Pancreas (tissue), 10 donors: ENCODE measurements around the gene BTBD1. TPM values are rescaled to one million over a fixed set of nuclear protein-coding genes. Genes with fewer than 3 reads are reported as not detected.
"Not testable (repeated sequence)": the region's sequence is repeated elsewhere in the genome, so short reads cannot be mapped to it uniquely, and the experiment has no call there.

Source experiments
- ATAC-seq, 4 donors: fragments of 200-7000 bp; cut with Tn5 transposase; one replicate each; pipeline versions ENCODE4 v1.8.0 to v1.9.1; 2020; ENCODE audit warnings: mild to moderate bottlenecking in 4 of 4, moderate library complexity in 4 of 4
- DNase-seq, 6 donors: peaks; one replicate each; pipeline ENCODE4 v3.0.0-alpha.2; 2020
- FAIRE-seq: peaks from 2 replicates; lab custom pipeline; 2012; peaks lifted over from hg19 to GRCh38; lab: Jason Lieb, UNC
- H3K27ac ChIP-seq, 4 donors: fragments of 200-600 bp; sonication (generic); 1 replicate in 3 of 4; 2 replicates in 1 of 4; pipeline versions ENCODE4 v1.5.0 to v1.8.0; 2020
- H3K27me3 ChIP-seq, 4 donors: fragments of 200-600 bp; one replicate each; pipeline ENCODE4 v1.8.0; 2021
- H3K36me3 ChIP-seq, 3 donors: fragments of 200-600 bp; sonication (generic) in 1 of 3; one replicate each; pipeline versions ENCODE4 v1.5.0 to v1.8.0; 2020 to 2021
- H3K4me1 ChIP-seq, 3 donors: fragments of 200-600 bp; one replicate each; pipeline ENCODE4 v1.8.0; 2021
- H3K4me3 ChIP-seq, 4 donors: fragments of 200-600 bp; sonication (generic) in 2 of 4; one replicate each; pipeline versions ENCODE4 v1.5.0 to v1.8.0; 2020 to 2021
- H3K9me3 ChIP-seq, 4 donors: fragments of 200-600 bp; one replicate each; pipeline ENCODE4 v1.8.0; 2021
- WGBS, 2 donors: extraction: QIAGEN DNeasy Blood & Tissue Kit; methylation state at CpG; one replicate each; pipeline ENCODE4 v1.1.7; 2013; 5-methylcytosine and 5-hydroxymethylcytosine counted together
- intact Hi-C, 3 donors: fragments of 100-400 bp; cut with DNase I; formaldehyde crosslinking; loops; one replicate each; pipeline versions ENCODE4 v1.11.1 to v1.14.2; 2022
- polyA plus RNA-seq, 2 donors: library from polyadenylated mRNA; stranded (reverse); fragments of 200-250 nt; gene quantifications; one replicate each; pipeline ENCODE4 v1.2.3, GENCODE V29; 2013
- total RNA-seq, 6 donors: library from RNA; stranded (reverse); fragmentation: NEBNext Ultra II Directional in 4 of 6; extraction: Animal tissue kit (Norgen Biotek cat#: 25700) in 4 of 6; gene quantifications; one replicate each; pipeline versions ENCODE4 v1.2.1 to v1.2.4, GENCODE V29; 2021 to 2023
- TF ChIP-seq, protein P1 (sequence below), 4 donors: fragments of 200-600 bp; sonication (generic) in 3 of 4; IDR thresholded peaks; one replicate each; pipeline versions ENCODE4 v1.5.0 to v1.8.0; 2021; ENCODE audit warnings: antibody characterized with exemption in 4 of 4
- donor health status: healthy with polysubstance abuse.
- donor health status: DM: no; HTN: no; CAD: no; lungs with moderate emphysema.
- donor health status: DM: no; HTN: no; CAD: no.
- donor health status: control.
- donor health status: control.
- donor health status: Bipolar disorder and iron deficiency.
- donor health status: DM: yes; HTN: yes; CAD: no.
- donor health status: DM: no; HTN: no; CAD: no.
- donor health status: DM: no; HTN: no; CAD: no.
- donor health status: DM: yes; HTN: yes; CAD: no.

BTBD1 gene
- total and polyA plus RNA-seq, 8 donors: 5.1 to 24.4 (median 15.3) TPM

DNA sequence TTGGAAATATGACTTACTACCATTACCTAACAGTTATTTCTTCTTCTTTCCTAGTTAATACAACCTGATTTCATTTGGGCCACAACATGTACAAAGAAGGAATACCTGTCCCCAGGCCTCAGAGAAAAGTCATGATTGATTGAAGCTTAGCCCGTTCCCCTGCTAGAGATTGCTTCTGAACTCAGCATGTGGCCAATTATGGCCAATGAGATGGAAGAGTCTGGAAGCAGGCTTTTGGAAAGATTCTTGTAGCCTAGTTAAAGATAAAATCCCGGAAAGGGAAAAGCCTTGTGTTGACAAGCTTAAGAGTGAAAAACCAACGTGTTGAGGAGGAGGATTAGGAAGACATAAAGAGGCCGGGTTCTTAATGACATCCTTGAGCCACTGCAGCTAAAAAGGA, 23.4 kb upstream of the BTBD1 start:
- WGBS, 2 donors: 40 to 43% methylated on average over 4 of the region's 4 CpGs

DNA sequence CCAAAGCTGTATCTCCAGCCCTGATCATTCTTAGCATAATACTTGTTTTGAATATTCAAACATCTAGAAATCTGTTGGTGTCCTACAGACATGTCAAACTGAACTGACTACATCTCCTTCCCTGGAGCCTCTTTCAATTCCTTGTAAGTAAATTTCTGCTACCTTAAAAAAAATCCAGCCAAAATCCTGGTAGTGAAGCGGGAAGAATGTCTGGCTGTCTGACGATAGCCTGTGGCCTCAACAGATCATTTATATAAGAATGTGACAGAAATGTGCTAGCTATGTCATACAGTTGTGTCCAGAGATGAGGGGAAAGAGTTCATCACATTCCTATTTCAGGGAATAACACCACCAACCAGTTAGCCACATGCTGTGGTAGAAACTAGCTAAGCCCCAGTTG, 21.8 kb upstream of the BTBD1 start:
- Histone ChIP-seq H3K4me1 (no peaks in the 10 kb centered on the region), H3K4me3 (no peak overlapping the region), H3K27ac (no peak overlapping the region), H3K9me3 (no peaks in the 10 kb centered on the region), H3K27me3 (no peaks in the 10 kb centered on the region), H3K36me3 (no peaks in the 10 kb centered on the region)
- no peak for FAIRE-seq
- intact Hi-C loops: no loop called here
- no peak for DNase-seq
- WGBS, 2 donors: 65 to 73% methylated on average over 2 of the region's 2 CpGs
- TF ChIP-seq, protein P1, sequence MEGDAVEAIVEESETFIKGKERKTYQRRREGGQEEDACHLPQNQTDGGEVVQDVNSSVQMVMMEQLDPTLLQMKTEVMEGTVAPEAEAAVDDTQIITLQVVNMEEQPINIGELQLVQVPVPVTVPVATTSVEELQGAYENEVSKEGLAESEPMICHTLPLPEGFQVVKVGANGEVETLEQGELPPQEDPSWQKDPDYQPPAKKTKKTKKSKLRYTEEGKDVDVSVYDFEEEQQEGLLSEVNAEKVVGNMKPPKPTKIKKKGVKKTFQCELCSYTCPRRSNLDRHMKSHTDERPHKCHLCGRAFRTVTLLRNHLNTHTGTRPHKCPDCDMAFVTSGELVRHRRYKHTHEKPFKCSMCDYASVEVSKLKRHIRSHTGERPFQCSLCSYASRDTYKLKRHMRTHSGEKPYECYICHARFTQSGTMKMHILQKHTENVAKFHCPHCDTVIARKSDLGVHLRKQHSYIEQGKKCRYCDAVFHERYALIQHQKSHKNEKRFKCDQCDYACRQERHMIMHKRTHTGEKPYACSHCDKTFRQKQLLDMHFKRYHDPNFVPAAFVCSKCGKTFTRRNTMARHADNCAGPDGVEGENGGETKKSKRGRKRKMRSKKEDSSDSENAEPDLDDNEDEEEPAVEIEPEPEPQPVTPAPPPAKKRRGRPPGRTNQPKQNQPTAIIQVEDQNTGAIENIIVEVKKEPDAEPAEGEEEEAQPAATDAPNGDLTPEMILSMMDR (IDR thresholded peaks at IDR 0.05): no peak
- no peak for ATAC-seq

More for the DNA sequence above, 23.4 kb upstream of the BTBD1 start:
- no peak overlapping the region for H3K27ac ChIP-seq
- DNase-seq: no peak
- TF ChIP-seq, protein P1 (IDR thresholded peaks at IDR 0.05): no peak
- no peak overlapping the region for H3K4me3 ChIP-seq
- no peaks in the 10 kb centered on the region for H3K4me1 ChIP-seq
- intact Hi-C loops: no loop called here
- no peaks in the 10 kb centered on the region for H3K9me3 ChIP-seq
- no peaks in the 10 kb centered on the region for H3K36me3 ChIP-seq
- no peak for FAIRE-seq
- ATAC-seq: no peak
- no peaks in the 10 kb centered on the region for H3K27me3 ChIP-seq

DNA sequence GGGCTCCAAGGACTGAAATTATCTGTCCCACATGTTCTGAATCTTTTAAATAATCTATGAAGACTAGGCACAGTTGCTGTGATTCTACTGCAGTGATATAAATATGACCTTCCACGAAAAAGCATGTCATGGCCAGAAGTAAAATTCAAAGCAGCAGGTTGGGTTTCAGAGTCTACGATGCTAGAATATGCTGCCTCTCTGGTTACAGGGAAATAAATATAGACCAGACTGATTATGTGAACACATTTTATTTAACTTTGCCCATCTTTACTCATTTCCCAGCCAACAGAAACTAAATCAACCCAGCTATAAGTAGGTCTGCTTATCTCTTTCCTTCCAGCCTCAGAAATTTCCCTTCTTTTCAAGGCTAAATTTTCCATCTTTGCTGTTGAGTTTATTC, 20.5 kb upstream of the BTBD1 start:
- WGBS, 2 donors: 70 to 78% methylated on average over 2 of the region's 2 CpGs
- no peaks in the 10 kb centered on the region for H3K9me3 ChIP-seq
- no peak overlapping the region for H3K4me3 ChIP-seq
- intact Hi-C loops: no loop called here
- no peaks in the 10 kb centered on the region for H3K4me1 ChIP-seq
- no peaks in the 10 kb centered on the region for H3K36me3 ChIP-seq
- TF ChIP-seq, protein P1 (IDR thresholded peaks at IDR 0.05): no peak
- no peak for FAIRE-seq
- no peaks in the 10 kb centered on the region for H3K27me3 ChIP-seq
- no peak for ATAC-seq
- DNase-seq: no peak
- no peak overlapping the region for H3K27ac ChIP-seq

- H3K4me1 ChIP-seq, H3K27ac ChIP-seq, H3K36me3 ChIP-seq, H3K4me3 ChIP-seq, H3K27me3 ChIP-seq, DNase-seq, H3K9me3 ChIP-seq, FAIRE-seq, intact Hi-C loops, ATAC-seq: not testable (repeated sequence)
- 87 to 91% methylated on average over 8 of the region's 8 CpGs for WGBS, 2 donors
Observed at GRCh38 chr15:83085864-83086552, 19.0 kb upstream of the BTBD1 start.

GRCh38 chr15:83085461-83085860, 18.4 kb upstream of the BTBD1 start:
- WGBS, 2 donors: 76 to 81% methylated on average over 3 of the region's 3 CpGs
- H3K27me3 ChIP-seq, DNase-seq, H3K9me3 ChIP-seq, H3K4me1 ChIP-seq, intact Hi-C loops, H3K27ac ChIP-seq, FAIRE-seq, H3K4me3 ChIP-seq, H3K36me3 ChIP-seq, ATAC-seq: not testable (repeated sequence)

GRCh38 chr15:83082730-83083386, 15.8 kb upstream of the BTBD1 start:
- H3K4me3 ChIP-seq: no peak overlapping the region
- no peaks in the 10 kb centered on the region for H3K27me3 ChIP-seq
- TF ChIP-seq, protein P1 (IDR thresholded peaks at IDR 0.05): no peak
- WGBS, 2 donors: 53% methylated on average over 5 of the region's 5 CpGs
- H3K4me1 ChIP-seq: no peaks in the 10 kb centered on the region
- DNase-seq (no peak), FAIRE-seq (no peak), ATAC-seq (no peak)
- H3K9me3 ChIP-seq: no peaks in the 10 kb centered on the region
- H3K27ac ChIP-seq: no peak overlapping the region
- intact Hi-C loops: no loop called here
- H3K36me3 ChIP-seq: no peaks in the 10 kb centered on the region
